Astrocyte (in vitro differentiated cells and primary cell): Measurements from ENCODE around the gene NAV2. TPM values are rescaled to one million over a fixed set of nuclear protein-coding genes. Genes with fewer than 3 reads are reported as not detected.

Experiments used
- DNase-seq: peaks from one replicate; pipeline ENCODE4 v3.0.0-alpha.2; 2010; ENCODE audit warnings: low read depth
- FAIRE-seq: peaks from 2 replicates; lab custom pipeline; 2011; peaks lifted over from hg19 to GRCh38; lab: Jason Lieb, UNC
- H2AFZ ChIP-seq: 2 replicates; pipeline ENCODE4 v1.6.0; 2012; ENCODE audit warnings: low read depth, low read length, inconsistent platforms
- H3K27ac ChIP-seq: 2 replicates; pipeline ENCODE4 v1.5.1; 2011; ENCODE audit warnings: low read depth, low read length, inconsistent platforms
- H3K27me3 ChIP-seq: 2 replicates; pipeline ENCODE4 v1.6.0; 2011; ENCODE audit warnings: low read length, inconsistent platforms; ENCODE audit not compliant: insufficient read depth
- H3K36me3 ChIP-seq: 2 replicates; pipeline ENCODE4 v1.5.1; 2011; ENCODE audit warnings: low read length, inconsistent platforms; ENCODE audit not compliant: insufficient read depth
- H3K4me1 ChIP-seq: 2 replicates; pipeline ENCODE4 v1.5.1; 2011; ENCODE audit warnings: low read length, inconsistent platforms; ENCODE audit not compliant: insufficient read depth
- H3K4me2 ChIP-seq: 2 replicates; pipeline ENCODE4 v1.6.0; 2012; ENCODE audit warnings: low read length, inconsistent platforms
- H3K4me3 ChIP-seq: 2 replicates; pipeline ENCODE4 v1.5.1; 2011; ENCODE audit warnings: low read depth, mild to moderate bottlenecking, low read length, inconsistent platforms; ENCODE audit not compliant: insufficient read depth
- H3K79me2 ChIP-seq: 2 replicates; pipeline ENCODE4 v1.6.0; 2012; ENCODE audit warnings: mild to moderate bottlenecking, low read length, inconsistent platforms; ENCODE audit not compliant: insufficient read depth
- H3K9ac ChIP-seq: 2 replicates; pipeline ENCODE4 v1.6.0; 2012; ENCODE audit warnings: mild to moderate bottlenecking, low read length, inconsistent platforms
- H3K9me3 ChIP-seq: 2 replicates; pipeline ENCODE4 v1.5.1; 2012; ENCODE audit warnings: low read depth, mild to moderate bottlenecking, low read length, inconsistent platforms; ENCODE audit not compliant: insufficient read depth
- H4K20me1 ChIP-seq: 2 replicates; pipeline ENCODE4 v1.6.0; 2012; ENCODE audit warnings: low read length, inconsistent platforms; ENCODE audit not compliant: insufficient read depth
- H3K27ac Mint-ChIP-seq: one replicate; pipeline ENCODE4 v1.8.0; 2021; ENCODE audit warnings: mild to moderate bottlenecking, mixed read lengths; ENCODE audit not compliant: unreplicated experiment
- H3K27me3 Mint-ChIP-seq: one replicate; pipeline ENCODE4 v1.8.0; 2021; ENCODE audit warnings: low read depth, mixed read lengths; ENCODE audit not compliant: unreplicated experiment
- H3K36me3 Mint-ChIP-seq: one replicate; pipeline ENCODE4 v1.8.0; 2021; ENCODE audit warnings: low read depth, mixed read lengths; ENCODE audit not compliant: unreplicated experiment
- H3K4me1 Mint-ChIP-seq: one replicate; pipeline ENCODE4 v1.8.0; 2021; ENCODE audit warnings: low read depth, mixed read lengths; ENCODE audit not compliant: unreplicated experiment
- H3K4me3 Mint-ChIP-seq: one replicate; pipeline ENCODE4 v1.8.0; 2021; ENCODE audit warnings: mild to moderate bottlenecking, moderate library complexity, mixed read lengths; ENCODE audit not compliant: unreplicated experiment
- H3K9me3 Mint-ChIP-seq: one replicate; pipeline ENCODE4 v1.8.0; 2021; ENCODE audit warnings: mild to moderate bottlenecking, mixed read lengths; ENCODE audit not compliant: unreplicated experiment
- CTCF ChIP-seq: IDR thresholded peaks from 2 replicates; pipeline ENCODE4 v1.5.1; 2011; ENCODE audit warnings: low read depth, mild to moderate bottlenecking, inconsistent platforms, low read length, moderate library complexity; ENCODE audit not compliant: insufficient read depth
- EZH2 ChIP-seq: IDR thresholded peaks from 2 replicates; pipeline ENCODE4 v1.6.1; 2012; ENCODE audit warnings: mild to moderate bottlenecking, low read length, inconsistent platforms; ENCODE audit not compliant: insufficient read depth
- total RNA-seq: library from RNA; stranded (reverse); gene quantifications from 2 replicates; pipeline ENCODE4 v1.2.1, GENCODE V29; 2021

Gene NAV2
- total RNA-seq, 1 donor from 2014 or later, result 20.6 TPM

- peaks cover 5% of the 10 kb centered on the region for H3K4me1 ChIP-seq
- no peak overlapping the region for H2AFZ ChIP-seq
- H3K4me2 ChIP-seq, result no peak overlapping the region
- H3K36me3 Mint-ChIP-seq, result peaks cover 4% of the 10 kb centered on the region
- no peak overlapping the region for H3K27ac ChIP-seq
- no peaks in the 10 kb centered on the region for H3K36me3 ChIP-seq
- H3K4me1 Mint-ChIP-seq, result peaks cover 18% of the 10 kb centered on the region
- H3K79me2 ChIP-seq, result no peaks in the 10 kb centered on the region
- no peak overlapping the region for H3K4me3 ChIP-seq
- no peaks in the 10 kb centered on the region for H3K9me3 Mint-ChIP-seq
- no peak for FAIRE-seq
- no peaks in the 10 kb centered on the region for H3K9me3 ChIP-seq
- peaks cover 3% of the 10 kb centered on the region for H3K27me3 Mint-ChIP-seq
- H3K27ac Mint-ChIP-seq, result peak overlapping the region; percentile 75
- H3K9ac ChIP-seq, result no peak overlapping the region
- H4K20me1 ChIP-seq, result no peaks in the 10 kb centered on the region
- no peak for DNase-seq
- no peak overlapping the region for H3K4me3 Mint-ChIP-seq
- no peak for TF ChIP-seq CTCF
- H3K27me3 ChIP-seq, result no peaks in the 10 kb centered on the region
These were observed 249.6 kb downstream of the NAV2 start for GRCh38 chr11:19962053-19962800.

- Histone ChIP-seq H3K4me1 (peaks cover 4% of the 10 kb centered on the region), H3K27ac (peak overlapping the region; percentile 22), H3K9me3 (no peaks in the 10 kb centered on the region), H3K79me2 (no peaks in the 10 kb centered on the region), H3K27me3 (no peaks in the 10 kb centered on the region), H2AFZ (no peak overlapping the region), H4K20me1 (no peaks in the 10 kb centered on the region), H3K36me3 (no peaks in the 10 kb centered on the region), H3K4me2 (no peak overlapping the region), H3K4me3 (no peak overlapping the region), H3K9ac (no peak overlapping the region)
- Mint-ChIP-seq H3K36me3 (peaks cover 4% of the 10 kb centered on the region), H3K4me3 (no peak overlapping the region), H3K9me3 (no peaks in the 10 kb centered on the region), H3K27me3 (peaks cover 3% of the 10 kb centered on the region), H3K4me1 (peaks cover 13% of the 10 kb centered on the region), H3K27ac (peak overlapping the region; percentile 75)
- peak; percentile 95 for DNase-seq
- TF ChIP-seq CTCF, result no peak
- no peak for TF ChIP-seq EZH2
- FAIRE-seq, result no peak
These were observed 250.2 kb downstream of the NAV2 start for GRCh38 chr11:19962801-19963175.

GRCh38 chr11:19963697-19964387, 251.2 kb downstream of the NAV2 start:
- no peaks in the 10 kb centered on the region for H4K20me1 ChIP-seq
- no peak overlapping the region for H3K4me3 ChIP-seq

More at GRCh38 chr11:19963697-19964387, 251.2 kb downstream of the NAV2 start:
- H3K79me2 ChIP-seq, result no peaks in the 10 kb centered on the region
- no peaks in the 10 kb centered on the region for H3K27me3 ChIP-seq
- H2AFZ ChIP-seq, result no peak overlapping the region
- no peak overlapping the region for H3K27ac Mint-ChIP-seq
- peaks cover 3% of the 10 kb centered on the region for H3K27me3 Mint-ChIP-seq
- DNase-seq (no peak), FAIRE-seq (no peak)
- no peak overlapping the region for H3K9ac ChIP-seq
- H3K27ac ChIP-seq, result no peak overlapping the region
- no peak for TF ChIP-seq CTCF
- TF ChIP-seq EZH2, result no peak
- peaks cover 2% of the 10 kb centered on the region for H3K36me3 Mint-ChIP-seq
- H3K36me3 ChIP-seq, result no peaks in the 10 kb centered on the region
- no peak overlapping the region for H3K4me3 Mint-ChIP-seq
- no peaks in the 10 kb centered on the region for H3K9me3 Mint-ChIP-seq
- H3K4me1 Mint-ChIP-seq, result peaks cover 13% of the 10 kb centered on the region
- H3K4me1 ChIP-seq, result peaks cover 4% of the 10 kb centered on the region
- no peak overlapping the region for H3K4me2 ChIP-seq
- H3K9me3 ChIP-seq, result no peaks in the 10 kb centered on the region
